HFFc6 (cell line): ENCODE data around the gene SMARCAD1. TPM values are rescaled to one million over a fixed set of nuclear protein-coding genes. Genes with fewer than 3 reads are reported as not detected.

Experiments
- DNase-seq: peaks from one replicate; pipeline ENCODE4 v3.0.0-alpha.2; 2018
- H3K27ac Mint-ChIP-seq: 2 replicates; pipeline ENCODE4 v1.8.0; 2020; ENCODE audit warnings: mild to moderate bottlenecking, mixed read lengths
- H3K27me3 Mint-ChIP-seq: 2 replicates; pipeline ENCODE4 v1.8.0; 2021; ENCODE audit warnings: mild to moderate bottlenecking, moderate library complexity, mixed read lengths; ENCODE audit not compliant: insufficient read depth
- H3K36me3 Mint-ChIP-seq: 2 replicates; pipeline ENCODE4 v1.8.0; 2021; ENCODE audit warnings: low read depth, mixed read lengths
- H3K4me1 Mint-ChIP-seq: 2 replicates; pipeline ENCODE4 v1.8.0; 2020; ENCODE audit warnings: low read depth, mixed read lengths
- H3K4me3 Mint-ChIP-seq: 2 replicates; pipeline ENCODE4 v1.8.0; 2020; ENCODE audit warnings: mild to moderate bottlenecking, moderate library complexity, mixed read lengths
- H3K9me3 Mint-ChIP-seq: 2 replicates; pipeline ENCODE4 v1.8.0; 2020; ENCODE audit warnings: mild to moderate bottlenecking, mixed read lengths
- long read RNA-seq: library from polyadenylated mRNA; unstranded; transcript quantifications from one replicate; pipeline ENCODE4 v2.0.0, GENCODE V29; 2019
- total RNA-seq, 6 experiments: library from RNA; stranded (reverse); fragmentation: NEBNext Ultra II Directional; extraction: Animal tissue kit (Norgen Biotek cat#: 25700); gene quantifications; 2 replicates in 1 of 6; 3 replicates in 5 of 6; pipeline ENCODE4 v1.2.3, GENCODE V29; 2021
- TF ChIP-seq, protein P1 (sequence below): fragments of 200-600 bp; sonication (generic); IDR thresholded peaks from 2 replicates; pipeline ENCODE4 v1.5.0; 2021; ENCODE audit warnings: antibody characterized with exemption, mild to moderate bottlenecking

SMARCAD1 gene, protein sequence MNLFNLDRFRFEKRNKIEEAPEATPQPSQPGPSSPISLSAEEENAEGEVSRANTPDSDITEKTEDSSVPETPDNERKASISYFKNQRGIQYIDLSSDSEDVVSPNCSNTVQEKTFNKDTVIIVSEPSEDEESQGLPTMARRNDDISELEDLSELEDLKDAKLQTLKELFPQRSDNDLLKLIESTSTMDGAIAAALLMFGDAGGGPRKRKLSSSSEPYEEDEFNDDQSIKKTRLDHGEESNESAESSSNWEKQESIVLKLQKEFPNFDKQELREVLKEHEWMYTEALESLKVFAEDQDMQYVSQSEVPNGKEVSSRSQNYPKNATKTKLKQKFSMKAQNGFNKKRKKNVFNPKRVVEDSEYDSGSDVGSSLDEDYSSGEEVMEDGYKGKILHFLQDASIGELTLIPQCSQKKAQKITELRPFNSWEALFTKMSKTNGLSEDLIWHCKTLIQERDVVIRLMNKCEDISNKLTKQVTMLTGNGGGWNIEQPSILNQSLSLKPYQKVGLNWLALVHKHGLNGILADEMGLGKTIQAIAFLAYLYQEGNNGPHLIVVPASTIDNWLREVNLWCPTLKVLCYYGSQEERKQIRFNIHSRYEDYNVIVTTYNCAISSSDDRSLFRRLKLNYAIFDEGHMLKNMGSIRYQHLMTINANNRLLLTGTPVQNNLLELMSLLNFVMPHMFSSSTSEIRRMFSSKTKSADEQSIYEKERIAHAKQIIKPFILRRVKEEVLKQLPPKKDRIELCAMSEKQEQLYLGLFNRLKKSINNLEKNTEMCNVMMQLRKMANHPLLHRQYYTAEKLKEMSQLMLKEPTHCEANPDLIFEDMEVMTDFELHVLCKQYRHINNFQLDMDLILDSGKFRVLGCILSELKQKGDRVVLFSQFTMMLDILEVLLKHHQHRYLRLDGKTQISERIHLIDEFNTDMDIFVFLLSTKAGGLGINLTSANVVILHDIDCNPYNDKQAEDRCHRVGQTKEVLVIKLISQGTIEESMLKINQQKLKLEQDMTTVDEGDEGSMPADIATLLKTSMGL
- total RNA-seq = 10 to 100 TPM; 21.8 to 24.9 (median 24.2) TPM
- long read RNA-seq, full-length matches to known transcripts = 4 of 16 reads
- long read RNA-seq, partial matches to known transcripts = 7 of 16 reads
- long read RNA-seq, other reads (novel, unspliced or antisense) = 5 of 16 reads

DNA sequence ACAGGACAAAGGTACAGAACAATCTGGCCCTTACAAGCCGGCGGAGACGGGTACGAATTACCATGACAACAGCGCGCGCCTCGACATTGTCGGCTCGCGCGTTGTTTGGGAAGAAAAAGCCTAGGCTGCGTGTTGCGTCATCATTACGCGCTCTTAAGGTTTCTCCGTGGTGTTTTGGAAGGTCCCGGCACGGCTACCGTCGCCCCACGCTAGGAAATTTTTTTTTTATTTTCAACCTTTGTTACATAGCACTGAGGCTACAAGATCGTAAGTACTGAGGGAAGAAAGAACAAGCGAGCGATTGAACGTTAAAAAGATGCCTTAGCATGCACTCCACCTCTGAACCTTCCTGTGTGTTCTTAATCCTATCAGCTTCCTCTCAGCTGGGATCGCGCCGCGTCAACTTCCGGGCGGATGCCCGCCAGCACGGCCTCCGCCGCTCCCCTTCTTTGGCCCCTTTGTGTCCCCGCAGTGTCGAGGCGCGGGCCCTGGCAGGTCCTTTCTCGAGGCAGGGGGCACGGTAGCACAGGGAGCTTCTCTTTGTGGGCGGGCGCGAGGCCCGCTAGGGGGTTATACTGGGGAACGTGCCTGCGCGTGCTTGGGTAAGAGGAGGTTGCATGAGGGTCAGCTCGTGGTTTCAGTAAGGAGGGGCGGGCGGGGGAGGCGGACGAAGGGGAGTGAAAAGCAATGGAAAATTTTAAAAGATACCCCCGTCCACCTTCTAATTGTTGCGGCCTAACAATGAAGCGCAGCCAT, at the start of gene SMARCAD1:
Gene SMARCAD1, plus strand, starts transcription at position 397 of the 756 bp plus-strand sequence. CDS start 530 bp downstream, outside the sequence.
- no peaks in the 10 kb centered on the region for H3K9me3 Mint-ChIP-seq
- peaks cover 15% of the 10 kb centered on the region for H3K36me3 Mint-ChIP-seq
- peaks cover 32% of the 10 kb centered on the region for H3K4me1 Mint-ChIP-seq
- peak within 1 kb of the TSS; percentile 95 for H3K4me3 Mint-ChIP-seq
- DNase-seq = peak; percentile 87
- peak within 1 kb of the TSS; percentile 98 for H3K27ac Mint-ChIP-seq
- peaks cover 2% of the 10 kb centered on the region; the same call in 1 of the 2 replicates for H3K27me3 Mint-ChIP-seq
- TF ChIP-seq, protein P1, sequence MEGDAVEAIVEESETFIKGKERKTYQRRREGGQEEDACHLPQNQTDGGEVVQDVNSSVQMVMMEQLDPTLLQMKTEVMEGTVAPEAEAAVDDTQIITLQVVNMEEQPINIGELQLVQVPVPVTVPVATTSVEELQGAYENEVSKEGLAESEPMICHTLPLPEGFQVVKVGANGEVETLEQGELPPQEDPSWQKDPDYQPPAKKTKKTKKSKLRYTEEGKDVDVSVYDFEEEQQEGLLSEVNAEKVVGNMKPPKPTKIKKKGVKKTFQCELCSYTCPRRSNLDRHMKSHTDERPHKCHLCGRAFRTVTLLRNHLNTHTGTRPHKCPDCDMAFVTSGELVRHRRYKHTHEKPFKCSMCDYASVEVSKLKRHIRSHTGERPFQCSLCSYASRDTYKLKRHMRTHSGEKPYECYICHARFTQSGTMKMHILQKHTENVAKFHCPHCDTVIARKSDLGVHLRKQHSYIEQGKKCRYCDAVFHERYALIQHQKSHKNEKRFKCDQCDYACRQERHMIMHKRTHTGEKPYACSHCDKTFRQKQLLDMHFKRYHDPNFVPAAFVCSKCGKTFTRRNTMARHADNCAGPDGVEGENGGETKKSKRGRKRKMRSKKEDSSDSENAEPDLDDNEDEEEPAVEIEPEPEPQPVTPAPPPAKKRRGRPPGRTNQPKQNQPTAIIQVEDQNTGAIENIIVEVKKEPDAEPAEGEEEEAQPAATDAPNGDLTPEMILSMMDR = no peak; the same call in 1 of the 2 replicates

DNA sequence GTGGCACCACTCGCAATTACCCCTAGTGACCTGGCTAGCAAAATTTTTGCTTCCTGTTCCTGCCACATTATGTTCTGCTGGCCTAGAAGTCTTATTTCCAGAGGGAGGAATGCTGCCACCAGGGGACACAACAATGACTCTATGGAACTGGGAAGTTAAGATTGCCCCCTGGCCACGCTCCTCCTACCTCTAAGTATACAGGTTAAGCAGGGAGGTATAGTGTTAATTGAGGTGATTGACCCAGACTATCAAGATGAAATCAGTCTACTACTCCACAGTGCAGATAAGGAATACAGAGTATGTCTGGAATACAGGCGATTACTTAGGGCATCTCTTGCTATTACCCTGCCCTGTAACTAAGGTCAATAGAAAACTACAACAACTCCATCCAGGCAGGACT, 48.8 kb upstream of the SMARCAD1 start:
- H3K27me3 Mint-ChIP-seq = peaks cover 2% of the 10 kb centered on the region
- no peaks in the 10 kb centered on the region for H3K36me3 Mint-ChIP-seq
- H3K27ac Mint-ChIP-seq = no peak overlapping the region
- no peaks in the 10 kb centered on the region for H3K9me3 Mint-ChIP-seq
- no peak overlapping the region for H3K4me3 Mint-ChIP-seq
- TF ChIP-seq, protein P1 = no peak
- H3K4me1 Mint-ChIP-seq = no peaks in the 10 kb centered on the region
- no peak for DNase-seq

DNA sequence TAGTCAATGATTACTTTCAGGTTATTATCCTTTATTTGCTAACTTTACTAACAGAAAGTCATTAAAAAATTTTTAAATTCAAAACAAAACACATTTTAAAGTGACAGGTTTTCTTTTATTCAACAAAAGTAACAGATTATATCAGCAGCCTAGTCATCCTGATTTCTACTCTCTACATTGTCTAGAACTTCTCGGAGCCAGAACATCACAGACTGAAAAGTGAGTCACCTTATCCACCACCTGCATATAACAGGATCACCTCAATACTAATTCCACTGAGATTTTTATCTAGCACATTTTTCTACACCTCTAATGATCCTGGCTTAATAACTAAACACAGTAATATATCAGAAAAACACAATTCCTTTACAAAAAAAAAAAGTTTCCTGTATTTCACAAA, 47.9 kb upstream of the SMARCAD1 start:
- no peak overlapping the region for H3K4me3 Mint-ChIP-seq
- TF ChIP-seq, protein P1 = no peak
- no peaks in the 10 kb centered on the region for H3K9me3 Mint-ChIP-seq
- H3K27ac Mint-ChIP-seq = no peak overlapping the region
- peaks cover 4% of the 10 kb centered on the region for H3K27me3 Mint-ChIP-seq
- DNase-seq = no peak
- H3K36me3 Mint-ChIP-seq = no peaks in the 10 kb centered on the region
- H3K4me1 Mint-ChIP-seq = no peaks in the 10 kb centered on the region

DNA sequence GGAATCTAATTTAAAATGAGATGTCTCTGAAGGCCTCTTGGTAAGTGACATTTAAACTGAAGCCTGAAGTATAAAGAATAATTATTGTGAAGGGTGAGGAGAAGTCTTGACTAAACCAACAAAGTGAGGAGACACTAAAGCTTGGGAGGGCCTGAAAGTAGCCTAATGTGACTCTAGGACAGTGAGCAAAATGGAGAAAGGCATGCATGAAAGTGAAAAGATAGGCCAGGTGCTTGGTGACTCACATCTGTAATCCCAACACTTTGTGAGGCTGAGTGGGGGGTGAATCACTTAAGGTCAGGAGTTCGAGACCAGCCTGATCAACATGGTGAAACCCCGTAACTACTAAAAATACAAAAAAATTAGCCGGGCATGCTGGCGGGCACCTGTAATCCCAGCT, 46.9 kb upstream of the SMARCAD1 start:
- H3K27me3 Mint-ChIP-seq = peaks cover 4% of the 10 kb centered on the region
- no peaks in the 10 kb centered on the region for H3K36me3 Mint-ChIP-seq
- H3K4me1 Mint-ChIP-seq = no peaks in the 10 kb centered on the region
- no peak overlapping the region for H3K27ac Mint-ChIP-seq
- DNase-seq = no peak
- no peaks in the 10 kb centered on the region for H3K9me3 Mint-ChIP-seq
- no peak overlapping the region for H3K4me3 Mint-ChIP-seq
- TF ChIP-seq, protein P1 = no peak
